ENCODE data around the gene USP5. TPM values are rescaled to one million over a fixed set of nuclear protein-coding genes. Genes with fewer than 3 reads are reported as not detected.

USP5 gene
- total RNA-seq, 1 experiment from 2014 or later, result 308 TPM

DNA sequence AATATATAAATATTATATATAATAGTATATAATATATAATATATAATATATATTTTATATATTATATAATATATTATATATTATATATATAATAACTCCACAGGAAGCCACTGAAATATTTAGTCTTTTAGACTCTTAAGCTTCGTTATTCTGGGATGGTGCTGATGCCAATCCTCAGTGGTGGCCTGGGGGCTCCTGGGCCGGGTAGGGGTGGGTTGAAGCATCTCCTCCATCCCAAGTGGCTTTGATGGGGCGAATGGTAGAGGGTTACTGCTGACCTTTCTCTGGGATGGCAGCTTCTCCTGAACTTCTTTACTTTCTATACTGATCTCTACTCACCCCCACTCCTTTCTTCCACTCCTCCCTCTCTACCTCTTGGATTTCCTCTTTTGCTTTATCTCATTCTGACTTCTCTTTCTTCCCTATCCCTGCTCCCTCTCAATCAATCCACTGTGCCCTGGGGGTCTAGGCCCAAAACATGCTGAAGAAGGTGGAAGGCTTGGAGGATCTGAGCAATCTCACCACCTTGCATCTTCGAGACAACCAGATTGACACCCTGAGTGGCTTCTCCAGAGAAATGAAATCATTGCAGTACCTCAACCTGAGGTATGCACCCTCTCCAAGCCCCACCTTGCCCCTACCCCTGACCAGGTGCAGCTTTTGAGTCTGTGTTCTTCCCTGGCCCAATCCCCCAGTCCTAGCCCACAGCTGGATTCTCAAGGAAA lies 57.6 kb downstream of the USP5 start:
- no peak overlapping the region for H2AFZ ChIP-seq
- peaks cover 7% of the 10 kb centered on the region for H3K27me3 ChIP-seq (ENCODE audit: insufficient read depth, low read depth)
- no peaks in the 10 kb centered on the region for H3K9me3 ChIP-seq (ENCODE audit: insufficient read depth, low read depth)
- POLR2A ChIA-PET (ENCODE audit: unreplicated experiment), result interaction anchor here (0.6 kb wide), 1 partner anchor 420 kb away, joined by 7 read pairs; no protein-coding TSS in a partner anchor
- TF ChIP-seq EZH2 (IDR thresholded peaks at IDR 0.05; ENCODE audit: low read depth), result no peak
- TF ChIP-seq, protein P1, sequence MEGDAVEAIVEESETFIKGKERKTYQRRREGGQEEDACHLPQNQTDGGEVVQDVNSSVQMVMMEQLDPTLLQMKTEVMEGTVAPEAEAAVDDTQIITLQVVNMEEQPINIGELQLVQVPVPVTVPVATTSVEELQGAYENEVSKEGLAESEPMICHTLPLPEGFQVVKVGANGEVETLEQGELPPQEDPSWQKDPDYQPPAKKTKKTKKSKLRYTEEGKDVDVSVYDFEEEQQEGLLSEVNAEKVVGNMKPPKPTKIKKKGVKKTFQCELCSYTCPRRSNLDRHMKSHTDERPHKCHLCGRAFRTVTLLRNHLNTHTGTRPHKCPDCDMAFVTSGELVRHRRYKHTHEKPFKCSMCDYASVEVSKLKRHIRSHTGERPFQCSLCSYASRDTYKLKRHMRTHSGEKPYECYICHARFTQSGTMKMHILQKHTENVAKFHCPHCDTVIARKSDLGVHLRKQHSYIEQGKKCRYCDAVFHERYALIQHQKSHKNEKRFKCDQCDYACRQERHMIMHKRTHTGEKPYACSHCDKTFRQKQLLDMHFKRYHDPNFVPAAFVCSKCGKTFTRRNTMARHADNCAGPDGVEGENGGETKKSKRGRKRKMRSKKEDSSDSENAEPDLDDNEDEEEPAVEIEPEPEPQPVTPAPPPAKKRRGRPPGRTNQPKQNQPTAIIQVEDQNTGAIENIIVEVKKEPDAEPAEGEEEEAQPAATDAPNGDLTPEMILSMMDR (conservative IDR thresholded peaks at IDR 0.05), result no peak
- H3K36me3 ChIP-seq (ENCODE audit: low read depth), result no peaks in the 10 kb centered on the region
- H3F3A ChIP-seq (ENCODE audit: insufficient read depth, low read depth), result peaks cover 7% of the 10 kb centered on the region; the same call in 1 of the 2 replicates
- no peaks in the 10 kb centered on the region for H4K20me1 ChIP-seq (ENCODE audit: insufficient read depth)
- intact Hi-C loops (cut with micrococcal nuclease; ENCODE audit: unreplicated experiment), result no loop called here
- no peaks in the 10 kb centered on the region for H3K9me2 ChIP-seq (ENCODE audit: insufficient read depth)
- no peaks in the 10 kb centered on the region for H3K79me2 ChIP-seq (ENCODE audit: low read depth)
- H3K4me1 ChIP-seq (replicated peaks; ENCODE audit: insufficient read depth), result peaks cover 4% of the 10 kb centered on the region; the same call in 1 of the 2 replicates
- no peak for DNase-seq
- no TSS peak for BruUV-seq (replicated peaks)
- no peak overlapping the region for H3K4me2 ChIP-seq
- H3K4me3 ChIP-seq, result no peak overlapping the region
- CTCF ChIA-PET, result no interaction called here
- no peak overlapping the region for H3K27ac ChIP-seq

- no peaks in the 10 kb centered on the region for H3F3A ChIP-seq (ENCODE audit: insufficient read depth, low read depth)
- H3K27ac ChIP-seq, result no peak overlapping the region
- intact Hi-C loops (cut with micrococcal nuclease; ENCODE audit: unreplicated experiment), result no loop called here
- DNase-seq, result no peak
- no TSS peak for BruUV-seq (replicated peaks)
- H3K4me3 ChIP-seq, result no peak overlapping the region
- no peak overlapping the region for H3K4me2 ChIP-seq
- peaks cover 5% of the 10 kb centered on the region; the same call in 1 of the 2 replicates for H3K4me1 ChIP-seq (replicated peaks; ENCODE audit: insufficient read depth)
- TF ChIP-seq, protein P1 (conservative IDR thresholded peaks at IDR 0.05), result no peak
- TF ChIP-seq EZH2 (IDR thresholded peaks at IDR 0.05; ENCODE audit: low read depth), result no peak
- no peaks in the 10 kb centered on the region for H3K36me3 ChIP-seq (ENCODE audit: low read depth)
- H2AFZ ChIP-seq, result no peak overlapping the region
- CTCF ChIA-PET, result interaction anchor here (0.5 kb wide), 1 partner anchor 14 kb away, joined by 3 read pairs; no protein-coding TSS in a partner anchor
- no peaks in the 10 kb centered on the region for H3K9me2 ChIP-seq (ENCODE audit: insufficient read depth)
- POLR2A ChIA-PET (ENCODE audit: unreplicated experiment), result interaction anchor here (0.7 kb wide), 1 partner anchor 39 kb away, joined by 3 read pairs; the partner anchor contains the start of gene SPSB2
- no peaks in the 10 kb centered on the region for H3K79me2 ChIP-seq (ENCODE audit: low read depth)
- peaks cover 11% of the 10 kb centered on the region for H3K27me3 ChIP-seq (ENCODE audit: insufficient read depth, low read depth)
- no peaks in the 10 kb centered on the region for H3K9me3 ChIP-seq (ENCODE audit: insufficient read depth, low read depth)
- no peaks in the 10 kb centered on the region for H4K20me1 ChIP-seq (ENCODE audit: insufficient read depth)
Observed at GRCh38 chr12:6912164-6912935, 60.4 kb downstream of the USP5 start.

- Histone ChIP-seq H3K36me3 (ENCODE audit: low read depth) (no peaks in the 10 kb centered on the region), H3K9me3 (ENCODE audit: insufficient read depth, low read depth) (no peaks in the 10 kb centered on the region), H3F3A (ENCODE audit: insufficient read depth, low read depth) (no peaks in the 10 kb centered on the region), H2AFZ (peak within 1 kb of the TSS; percentile 84), H3K79me2 (ENCODE audit: low read depth) (no peaks in the 10 kb centered on the region), H3K27me3 (ENCODE audit: insufficient read depth, low read depth) (peaks cover 11% of the 10 kb centered on the region), H3K9me2 (ENCODE audit: insufficient read depth) (no peaks in the 10 kb centered on the region), H4K20me1 (ENCODE audit: insufficient read depth) (no peaks in the 10 kb centered on the region), H3K27ac (no peak within 1 kb of the TSS), H3K4me3 (peak within 1 kb of the TSS; percentile 77), H3K4me1 (replicated peaks; ENCODE audit: insufficient read depth) (peaks cover 5% of the 10 kb centered on the region; the same call in 1 of the 2 replicates), H3K4me2 (peak within 1 kb of the TSS; percentile 92)
- TF ChIP-seq EZH2 (IDR thresholded peaks at IDR 0.05; ENCODE audit: low read depth), result no peak
- TF ChIP-seq, protein P1 (conservative IDR thresholded peaks at IDR 0.05), result no peak
- intact Hi-C loops (cut with micrococcal nuclease; ENCODE audit: unreplicated experiment), result loop anchor here (1.0 kb wide), 1 partner anchor 41 kb away; the partner anchor contains the start of gene SPSB2
- no TSS peak for BruUV-seq (replicated peaks)
- DNase-seq, result peak in 1 of 2 experiments; percentile 75
- ChIA-PET POLR2A (ENCODE audit: unreplicated experiment) (interaction anchor here (0.5 to 1.0 kb wide), 3 partner anchors 9 to 38 kb away, joined by 3 to 6 read pairs (median 4); no protein-coding TSS in a partner anchor), CTCF (interaction anchor here (0.7 to 1.0 kb wide), 3 partner anchors 11 to 159 kb away, joined by 5 to 7 read pairs (median 5); no protein-coding TSS in a partner anchor)
Observed at GRCh38 chr12:6914246-6914946, 62.4 kb downstream of the USP5 start, which contains the start of gene ENO2. Gene ENO2 (plus strand): TSS chr12:6914580. CDS start chr12:6915833, 1,253 bp downstream.
